GM12878 (cell line): ENCODE results near the gene METTL2B. TPM values are rescaled to one million over a fixed set of nuclear protein-coding genes. Genes with fewer than 3 reads are reported as not detected.

Source experiments
- ASH2L ChIP-seq: fragments of 300-600, 200-600 bp; sonication (generic); IDR thresholded peaks from 2 replicates; pipeline ENCODE4 v1.6.1; 2017; ENCODE audit warnings: low read depth, mild to moderate bottlenecking, borderline replicate concordance
- BHLHE40 ChIP-seq, 2 experiments: fragments of 450-650 bp in 1 of 2; IDR thresholded peaks; 2 replicates each; pipeline ENCODE4 v1.6.1; 2011 to 2017; ENCODE audit warnings: low read depth in 2 of 2, borderline replicate concordance in 1 of 2, improper control_type of control experiment in 1 of 2, low read length in 1 of 2, mild to moderate bottlenecking in 1 of 2
- BRCA1 ChIP-seq: IDR thresholded peaks from 2 replicates; pipeline ENCODE4 v1.6.1; 2011; ENCODE audit warnings: low read depth, low read length, improper control_type of control experiment
- CBX5 ChIP-seq: sonication (generic); IDR thresholded peaks from 2 replicates; pipeline ENCODE4 v1.6.1; 2016; ENCODE audit warnings: low read depth, moderate library complexity, mild to moderate bottlenecking, inconsistent platforms
- CHD2 ChIP-seq: IDR thresholded peaks from 2 replicates; pipeline ENCODE4 v1.6.1; 2011; ENCODE audit warnings: low read depth, low read length, improper control_type of control experiment, borderline replicate concordance
- E2F4 ChIP-seq: IDR thresholded peaks from 2 replicates; pipeline ENCODE4 v1.6.1; 2012; ENCODE audit warnings: low read depth, low read length, improper control_type of control experiment
- E4F1 ChIP-seq: fragments of 450-650 bp; IDR thresholded peaks from 2 replicates; pipeline ENCODE4 v1.6.1; 2018; ENCODE audit warnings: borderline replicate concordance, mild to moderate bottlenecking; ENCODE audit not compliant: partially characterized antibody
- HCFC1 ChIP-seq: fragments of 150-350 bp; IDR thresholded peaks from 2 replicates; pipeline ENCODE4 v1.6.1; 2014; ENCODE audit warnings: low read length
- MAX ChIP-seq: IDR thresholded peaks from 2 replicates; pipeline ENCODE4 v1.6.1; 2012; ENCODE audit warnings: low read depth, low read length, improper control_type of control experiment
- PAX5 ChIP-seq: IDR thresholded peaks from 2 replicates; pipeline ENCODE4 v1.6.1; 2011; ENCODE audit warnings: low read depth, low read length, borderline replicate concordance
- PML ChIP-seq: IDR thresholded peaks from 2 replicates; pipeline ENCODE4 v1.6.1; 2012; ENCODE audit warnings: low read length, inconsistent platforms
- POLR2A ChIP-seq: IDR thresholded peaks from 2 replicates; pipeline ENCODE4 v1.6.1; 2011; ENCODE audit warnings: low read depth, mild to moderate bottlenecking, low read length
- POLR2AphosphoS2 ChIP-seq: IDR thresholded peaks from 2 replicates; pipeline ENCODE4 v1.6.1; 2011; ENCODE audit warnings: low read depth, mild to moderate bottlenecking, low read length, improper control_type of control experiment, moderate library complexity
- POLR2AphosphoS5 ChIP-seq: IDR thresholded peaks from 2 replicates; pipeline ENCODE4 v1.6.1; 2011; ENCODE audit warnings: mild to moderate bottlenecking, low read length, inconsistent platforms
- RB1 ChIP-seq: fragments of 450-650 bp; formaldehyde crosslinking; IDR thresholded peaks from 2 replicates; pipeline ENCODE4 v1.6.1; 2017; ENCODE audit warnings: mild to moderate bottlenecking, borderline replicate concordance
- RELA ChIP-seq: fragments of 450-650 bp; IDR thresholded peaks from 2 replicates; pipeline ENCODE4 v1.8.0; 2014; ENCODE audit warnings: borderline replicate concordance; ENCODE audit not compliant: partially characterized antibody
- SIN3A ChIP-seq: IDR thresholded peaks from 2 replicates; pipeline ENCODE4 v1.6.1; 2012; ENCODE audit warnings: low read depth, low read length, improper control_type of control experiment
- TAF1 ChIP-seq: IDR thresholded peaks from 2 replicates; pipeline ENCODE4 v1.6.1; 2011; ENCODE audit warnings: mild to moderate bottlenecking, low read depth, low read length, borderline replicate concordance
- TCF12 ChIP-seq: IDR thresholded peaks from 2 replicates; pipeline ENCODE4 v1.6.1; 2011; ENCODE audit warnings: low read depth, mild to moderate bottlenecking, low read length
- ZBTB40 ChIP-seq: fragments of 450-650 bp; IDR thresholded peaks from 2 replicates; pipeline ENCODE4 v1.6.1; 2016; ENCODE audit warnings: mild to moderate bottlenecking, moderate library complexity, borderline replicate concordance
- polyA plus RNA-seq, 11 experiments: library from polyadenylated mRNA; depleted of rRNA in 4 of 11; unstranded in 6 of 11; stranded (reverse) in 5 of 11; fragments of >200 nt; fragmentation: Nextera tagmentation in 4 of 11; fragmentation: Illumina TruSeq in 1 of 11; extraction: Ambion mirVana in 4 of 11; extraction: Trizol in 1 of 11; gene quantifications; 1 replicate in 1 of 11; 2 replicates in 10 of 11; pipeline versions ENCODE4 v1.2.1 to v1.2.3, GENCODE V29; 2011 to 2016; ENCODE audit warnings: inconsistent platforms in 2 of 11, missing spikeins in 2 of 11, low read depth in 1 of 11
- total RNA-seq, 4 experiments: library from RNA; depleted of rRNA in 3 of 4; stranded (reverse); fragments of >200 nt in 3 of 4; fragmentation: Illumina TruSeq in 1 of 4; extraction: Trizol in 1 of 4; gene quantifications; 2 replicates each; pipeline versions ENCODE4 v1.2.1 to v1.2.3, GENCODE V29; 2013 to 2021

METTL2B gene
- total and polyA plus RNA-seq, 10 of the 15 experiments (the other 5 are each of a cell fraction or from before 2014, with no cell fraction given) = 18.9 to 48.4 (median 37.3) TPM

GRCh38 chr7:128476402-128477335 lies at the start of gene METTL2B (continued):
- TF ChIP-seq POLR2AphosphoS2 (0 out of 2 replicates have a peak, but pooled peaks have one; percentile 39), POLR2AphosphoS5 (peak; percentile 80; the same call in 1 of the 2 replicates), PML (peak; percentile 69), TAF1 (peak; percentile 84), CHD2 (peak; percentile 96), BHLHE40 (IDR thresholded peaks at IDR 0.05; ENCODE audit: borderline replicate concordance in 1 of 2, low read depth in 2 of 2, low read length in 1 of 2) (peak in 1 of 2 experiments; percentile 45; a peak in 2 of 4 replicates), RELA (peak; percentile 62), PAX5 (0 out of 2 replicates have a peak, but pooled peaks have one; percentile 2), E4F1 (peak; percentile 22), HCFC1 (peak; percentile 68), RB1 (peak; percentile 99), CBX5 (0 out of 2 replicates have a peak, but pooled peaks have one; percentile 57), MAX (peak; percentile 75), POLR2A (peak; percentile 86), ASH2L (0 out of 2 replicates have a peak, but pooled peaks have one; percentile 50), ZBTB40 (peak; percentile 91), SIN3A (peak; percentile 43; the same call in 1 of the 2 replicates), E2F4 (peak; percentile 86), TCF12 (peak; percentile 14; the same call in 1 of the 2 replicates), BRCA1 (0 out of 2 replicates have a peak, but pooled peaks have one; percentile 35)
